Karpas-422 (cell line): Measurements from ENCODE around the gene KCTD16. TPM values are rescaled to one million over a fixed set of nuclear protein-coding genes. Genes with fewer than 3 reads are reported as not detected.

Experiments used
- DNase-seq: peaks from one replicate; pipeline ENCODE4 v3.0.0-alpha.2; 2015
- H2AFZ ChIP-seq: fragments of 200-600 bp; sonication (generic); 2 replicates; pipeline ENCODE4 v1.6.1; 2014; ENCODE audit warnings: antibody characterized with exemption, low read length, mixed read lengths
- H3K27ac ChIP-seq: fragments of 200-600 bp; sonication (generic); 2 replicates; pipeline ENCODE4 v1.5.1; 2014; ENCODE audit warnings: mild to moderate bottlenecking, low read length, moderate library complexity
- H3K27me3 ChIP-seq: fragments of 200-600 bp; sonication (generic); 2 replicates; pipeline ENCODE4 v1.6.1; 2014; ENCODE audit warnings: low read length, mixed read lengths
- H3K36me3 ChIP-seq: fragments of 200-600 bp; sonication (generic); 2 replicates; pipeline ENCODE4 v1.6.1; 2014; ENCODE audit warnings: low read length, mixed read lengths; ENCODE audit not compliant: insufficient read depth
- H3K4me1 ChIP-seq: fragments of 200-600 bp; sonication (generic); 2 replicates; pipeline ENCODE4 v1.6.1; 2014; ENCODE audit warnings: mild to moderate bottlenecking, low read length, mixed read lengths
- H3K4me2 ChIP-seq: fragments of 200-600 bp; sonication (generic); 2 replicates; pipeline ENCODE4 v1.6.1; 2014; ENCODE audit warnings: low read length, low read depth, mild to moderate bottlenecking; ENCODE audit not compliant: poor library complexity, severe bottlenecking
- H3K4me3 ChIP-seq: fragments of 200-600 bp; sonication (generic); 2 replicates; pipeline ENCODE4 v1.5.1; 2014; ENCODE audit warnings: mild to moderate bottlenecking, antibody characterized with exemption, low read length, mixed read lengths
- H3K79me2 ChIP-seq: fragments of 200-600 bp; sonication (generic); 2 replicates; pipeline ENCODE4 v1.6.1; 2014; ENCODE audit warnings: mild to moderate bottlenecking, low read length, mixed read lengths
- H3K9ac ChIP-seq: fragments of 200-600 bp; sonication (generic); 2 replicates; pipeline ENCODE4 v1.6.0; 2014; ENCODE audit warnings: low read length
- H3K9me2 ChIP-seq: fragments of 200-600 bp; sonication (generic), shearing (Covaris generic); replicated peaks from 2 replicates; pipeline ENCODE4 v1.6.0; 2014; ENCODE audit warnings: mild to moderate bottlenecking, low read length, moderate library complexity; ENCODE audit not compliant: insufficient read depth
- H3K9me3 ChIP-seq: fragments of 300-700, 200-600 bp; sonication (generic); 2 replicates; pipeline ENCODE4 v1.6.1; 2014; ENCODE audit warnings: low read length, mixed read lengths
- H4K20me1 ChIP-seq: fragments of 200-600 bp; sonication (generic); 2 replicates; pipeline ENCODE4 v1.6.1; 2014; ENCODE audit warnings: mild to moderate bottlenecking, antibody characterized with exemption, low read length, low read depth; ENCODE audit not compliant: insufficient read depth
- total RNA-seq: library from RNA; depleted of rRNA; stranded (reverse); fragments of >200 nt; shearing (Covaris generic); gene quantifications from 2 replicates; pipeline ENCODE4 v1.2.3, GENCODE V29; 2014; ENCODE audit warnings: low replicate concordance

The KCTD16 gene
- total RNA-seq, 1 experiment from 2014 or later: 0.11 TPM

GRCh38 chr5:144203750-144204596, 33.3 kb downstream of the KCTD16 start:
- no peaks in the 10 kb centered on the region for H3K79me2 ChIP-seq
- H3K4me2 ChIP-seq: no peak overlapping the region
- no peaks in the 10 kb centered on the region for H3K9me2 ChIP-seq
- H3K9ac ChIP-seq: no peak overlapping the region
- H4K20me1 ChIP-seq: no peaks in the 10 kb centered on the region
- H3K27ac ChIP-seq: no peak overlapping the region
- H2AFZ ChIP-seq: no peak overlapping the region
- peak; percentile 84 for DNase-seq
- no peaks in the 10 kb centered on the region for H3K36me3 ChIP-seq
- no peaks in the 10 kb centered on the region for H3K9me3 ChIP-seq
- no peaks in the 10 kb centered on the region for H3K27me3 ChIP-seq
- no peaks in the 10 kb centered on the region for H3K4me1 ChIP-seq
- no peak overlapping the region for H3K4me3 ChIP-seq

- no peak for DNase-seq
Observed at GRCh38 chr5:144205141-144205551, 34.5 kb downstream of the KCTD16 start.

GRCh38 chr5:144206141-144206540, 35.5 kb downstream of the KCTD16 start:
- no peak for DNase-seq
- Histone ChIP-seq H3K9me2 (no peaks in the 10 kb centered on the region), H3K9ac (no peak overlapping the region)

More at GRCh38 chr5:144205141-144205551, 34.5 kb downstream of the KCTD16 start:
- no peaks in the 10 kb centered on the region for H3K79me2 ChIP-seq
- H3K9me2 ChIP-seq: no peaks in the 10 kb centered on the region
- H3K27me3 ChIP-seq: no peaks in the 10 kb centered on the region
- H4K20me1 ChIP-seq: no peaks in the 10 kb centered on the region
- H3K27ac ChIP-seq: no peak overlapping the region
- H2AFZ ChIP-seq: no peak overlapping the region
- no peaks in the 10 kb centered on the region for H3K36me3 ChIP-seq
- H3K9ac ChIP-seq: no peak overlapping the region
- no peaks in the 10 kb centered on the region for H3K9me3 ChIP-seq
- H3K4me1 ChIP-seq: no peaks in the 10 kb centered on the region
- H3K4me3 ChIP-seq: no peak overlapping the region
- H3K4me2 ChIP-seq: no peak overlapping the region

DNA sequence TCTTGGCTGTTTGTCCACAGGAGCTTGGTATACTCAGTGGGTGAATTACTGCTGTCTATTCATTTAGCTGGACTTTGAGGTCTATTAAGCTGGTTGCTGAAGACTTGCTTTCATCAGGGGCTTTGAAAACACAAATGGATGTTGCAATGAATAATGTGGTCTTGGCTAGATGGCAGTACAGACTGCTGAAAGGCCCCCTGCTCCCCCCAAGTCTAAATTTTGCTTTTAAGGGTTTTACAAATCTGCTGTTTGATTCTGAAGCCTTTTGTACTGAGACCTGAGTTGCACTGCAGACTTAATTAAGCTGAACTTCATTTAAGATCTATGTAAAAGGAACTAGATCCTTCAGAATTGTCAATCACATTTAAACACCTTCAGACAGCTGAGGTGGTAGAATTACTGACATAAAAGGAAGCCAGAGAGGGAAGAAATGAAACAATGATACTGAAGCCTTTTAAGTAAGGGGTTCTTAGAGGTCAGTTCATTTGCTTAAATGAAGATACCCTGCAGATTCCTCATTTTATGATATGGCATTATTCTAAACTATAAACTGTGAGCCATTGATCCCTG, 37.3 kb downstream of the KCTD16 start:
- no peaks in the 10 kb centered on the region for H4K20me1 ChIP-seq
- H2AFZ ChIP-seq: no peak overlapping the region
- no peak overlapping the region for H3K9ac ChIP-seq
- H3K27ac ChIP-seq: no peak overlapping the region
- H3K79me2 ChIP-seq: no peaks in the 10 kb centered on the region
- DNase-seq: no peak
- H3K4me2 ChIP-seq: no peak overlapping the region
- no peak overlapping the region for H3K4me3 ChIP-seq
- no peaks in the 10 kb centered on the region for H3K36me3 ChIP-seq
- no peaks in the 10 kb centered on the region for H3K9me2 ChIP-seq
- no peaks in the 10 kb centered on the region for H3K27me3 ChIP-seq
- H3K9me3 ChIP-seq: no peaks in the 10 kb centered on the region
- no peaks in the 10 kb centered on the region for H3K4me1 ChIP-seq

More at GRCh38 chr5:144206141-144206540, 35.5 kb downstream of the KCTD16 start:
- Histone ChIP-seq H3K9me3 (no peaks in the 10 kb centered on the region), H3K4me1 (no peaks in the 10 kb centered on the region), H3K4me2 (no peak overlapping the region), H4K20me1 (no peaks in the 10 kb centered on the region), H3K4me3 (no peak overlapping the region), H3K79me2 (no peaks in the 10 kb centered on the region), H3K27ac (no peak overlapping the region), H3K36me3 (no peaks in the 10 kb centered on the region), H3K27me3 (no peaks in the 10 kb centered on the region), H2AFZ (no peak overlapping the region)

DNA sequence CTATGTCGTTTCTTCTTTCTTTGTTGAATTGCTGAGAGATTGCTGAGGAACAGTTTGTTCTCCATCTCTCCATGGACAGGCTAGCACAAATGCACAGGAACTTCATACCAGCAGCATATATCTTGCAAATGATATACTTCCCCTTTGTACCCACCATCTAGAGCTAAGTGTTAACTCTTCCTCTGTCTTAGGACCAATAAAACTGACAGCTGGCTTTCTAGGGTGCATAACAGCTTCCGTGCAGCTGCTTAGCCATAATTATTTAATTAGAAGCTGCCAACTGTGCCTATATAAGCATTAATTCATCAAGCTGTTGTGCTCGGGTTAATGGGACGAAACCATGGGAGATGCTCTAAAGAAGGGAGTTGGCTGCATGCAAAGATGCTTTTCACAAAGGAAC, 38.7 kb downstream of the KCTD16 start:
- H3K9me3 ChIP-seq: no peaks in the 10 kb centered on the region
- H4K20me1 ChIP-seq: no peaks in the 10 kb centered on the region
- H3K4me3 ChIP-seq: no peak overlapping the region
- no peaks in the 10 kb centered on the region for H3K79me2 ChIP-seq
- no peaks in the 10 kb centered on the region for H3K4me1 ChIP-seq
- H2AFZ ChIP-seq: no peak overlapping the region
- H3K9me2 ChIP-seq: no peaks in the 10 kb centered on the region
- H3K36me3 ChIP-seq: no peaks in the 10 kb centered on the region
- H3K9ac ChIP-seq: no peak overlapping the region
- no peak overlapping the region for H3K27ac ChIP-seq
- no peak for DNase-seq
- no peak overlapping the region for H3K4me2 ChIP-seq
- no peaks in the 10 kb centered on the region for H3K27me3 ChIP-seq

DNA sequence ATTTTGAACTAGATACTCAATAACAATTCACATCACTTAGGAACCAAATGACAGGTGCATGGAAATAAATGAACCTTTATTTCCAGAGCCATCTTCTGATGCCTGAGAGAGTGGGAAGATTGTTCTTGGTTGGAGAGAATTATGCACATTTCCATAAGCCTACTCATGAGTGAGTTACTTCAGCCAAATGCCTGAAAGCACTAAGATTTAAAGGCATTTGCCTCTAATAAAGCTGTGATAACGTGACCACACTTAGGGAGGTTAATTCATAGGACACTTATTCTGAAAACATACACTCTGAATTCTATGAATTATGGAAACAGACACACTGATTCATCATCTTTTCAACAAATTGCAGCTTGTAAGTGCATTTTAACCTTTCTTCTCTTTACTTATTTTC, 40.0 kb downstream of the KCTD16 start:
- Histone ChIP-seq H3K9me3 (no peaks in the 10 kb centered on the region), H3K27ac (no peak overlapping the region), H3K9me2 (no peaks in the 10 kb centered on the region), H4K20me1 (no peaks in the 10 kb centered on the region), H3K36me3 (no peaks in the 10 kb centered on the region), H3K4me1 (no peaks in the 10 kb centered on the region), H3K27me3 (no peaks in the 10 kb centered on the region), H3K79me2 (no peaks in the 10 kb centered on the region), H2AFZ (no peak overlapping the region), H3K4me2 (no peak overlapping the region), H3K9ac (no peak overlapping the region), H3K4me3 (no peak overlapping the region)
- DNase-seq: no peak

GRCh38 chr5:144219869-144220268, 49.2 kb downstream of the KCTD16 start:
- Histone ChIP-seq H3K27ac (no peak overlapping the region), H4K20me1 (no peaks in the 10 kb centered on the region), H3K4me3 (no peak overlapping the region), H3K9me2 (no peaks in the 10 kb centered on the region), H3K9ac (no peak overlapping the region), H3K9me3 (no peaks in the 10 kb centered on the region), H3K4me2 (no peak overlapping the region), H3K79me2 (no peaks in the 10 kb centered on the region), H2AFZ (no peak overlapping the region), H3K4me1 (peaks cover 5% of the 10 kb centered on the region), H3K36me3 (no peaks in the 10 kb centered on the region), H3K27me3 (no peaks in the 10 kb centered on the region)
- no peak for DNase-seq

GRCh38 chr5:144227363-144227999, 56.8 kb downstream of the KCTD16 start:
- Histone ChIP-seq H3K4me2 (no peak overlapping the region), H3K9ac (no peak overlapping the region), H4K20me1 (no peaks in the 10 kb centered on the region), H3K9me2 (no peaks in the 10 kb centered on the region), H3K79me2 (no peaks in the 10 kb centered on the region), H3K27ac (no peak overlapping the region), H3K27me3 (no peaks in the 10 kb centered on the region), H2AFZ (no peak overlapping the region), H3K4me3 (no peak overlapping the region), H3K4me1 (no peaks in the 10 kb centered on the region), H3K9me3 (no peaks in the 10 kb centered on the region), H3K36me3 (no peaks in the 10 kb centered on the region)
- DNase-seq: no peak
